AG04450 (cell line): ENCODE measurements around the gene LHFPL2. TPM values are rescaled to one million over a fixed set of nuclear protein-coding genes. Genes with fewer than 3 reads are reported as not detected.

Source experiments
- CTCF ChIA-PET: fragments of 300-600, 350-600 bp; formaldehyde crosslinking; extraction: SDS; loops from one replicate; lab custom pipeline; 2022; ENCODE audit warnings: antibody characterized with exemption, inconsistent platforms; lab: Charles Lee
- POLR2A ChIA-PET: fragments of 350-600 bp; formaldehyde crosslinking; extraction: SDS; loops from one replicate; lab custom pipeline; 2021; ENCODE audit warnings: antibody characterized with exemption, inconsistent platforms; lab: Yijun Ruan, JAX
- DNase-seq: peaks from one replicate; pipeline ENCODE4 v3.0.0-alpha.2; 2011; ENCODE audit warnings: low read depth, low spot score
- H3K27ac ChIP-seq: one replicate; pipeline ENCODE4 v1.5.1; 2012; ENCODE audit warnings: low read depth, low read length, control low read depth
- H3K27me3 ChIP-seq: one replicate; pipeline ENCODE4 v1.6.0; 2012; ENCODE audit warnings: low read length; ENCODE audit not compliant: control insufficient read depth, insufficient read depth
- H3K4me3 ChIP-seq: 2 replicates; pipeline ENCODE4 v1.5.1; 2011; ENCODE audit warnings: mild to moderate bottlenecking, low read depth, low read length, control low read depth
- H3K9me3 ChIP-seq: 2 replicates; pipeline ENCODE4 v1.5.1; 2012; ENCODE audit warnings: low read length; ENCODE audit not compliant: control insufficient read depth, insufficient read depth
- polyA plus RNA-seq: library from polyadenylated mRNA; depleted of rRNA; stranded (reverse); fragments of >200 nt; gene quantifications from 2 replicates; pipeline ENCODE4 v1.2.3, GENCODE V29; 2011
- TF ChIP-seq, protein P1 (sequence below): IDR thresholded peaks from 2 replicates; pipeline ENCODE4 v1.5.1; 2011; ENCODE audit warnings: low read depth, low read length, control low read depth, inconsistent platforms

The LHFPL2 gene
- polyA plus RNA-seq, 1 experiment: 20.1 TPM

DNA sequence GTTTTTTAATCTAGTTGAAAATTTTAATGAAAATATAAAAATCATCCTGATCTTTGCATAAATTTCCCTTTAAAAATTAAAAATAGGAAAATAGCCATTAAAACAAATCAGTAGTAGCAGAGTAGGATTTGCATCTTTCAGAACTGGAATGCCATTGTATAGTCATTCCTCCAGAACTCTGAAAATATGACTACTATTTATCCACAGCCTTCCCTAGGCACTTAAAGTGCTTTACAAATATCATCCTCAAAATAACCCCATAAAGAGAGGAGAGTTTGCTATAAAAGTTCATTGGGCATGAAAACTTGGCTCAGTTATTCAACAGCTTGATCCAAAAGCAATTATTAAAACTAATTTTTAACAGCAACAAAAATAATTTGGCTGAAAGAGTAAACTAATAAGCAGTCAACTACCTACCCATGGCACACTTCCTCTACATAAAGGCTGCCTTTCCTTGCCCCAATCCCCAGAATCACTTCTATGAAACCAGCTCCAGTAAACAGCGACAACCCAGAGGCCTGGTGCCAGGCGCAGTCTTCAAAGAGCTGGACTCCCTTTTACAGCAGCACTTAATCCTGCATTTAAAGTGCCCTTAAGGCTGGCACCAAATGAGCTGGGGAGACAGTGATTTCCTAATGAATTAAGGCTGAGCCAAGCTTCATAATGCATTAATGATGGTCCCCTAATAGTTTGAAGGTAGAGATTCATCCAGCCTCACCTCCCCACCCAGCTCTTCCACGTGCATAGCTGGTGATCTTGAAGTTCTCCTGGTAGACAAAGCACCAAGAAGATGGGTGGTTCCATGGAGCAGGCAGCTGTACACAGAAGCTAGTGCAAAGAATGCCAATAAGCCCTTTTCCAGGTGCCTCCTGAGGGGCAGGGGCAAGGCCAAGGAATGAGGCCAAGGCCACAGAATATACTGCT lies 36.1 kb downstream of the LHFPL2 start:
- no peak overlapping the region for H3K4me3 ChIP-seq
- H3K9me3 ChIP-seq: no peaks in the 10 kb centered on the region
- TF ChIP-seq, protein P1, sequence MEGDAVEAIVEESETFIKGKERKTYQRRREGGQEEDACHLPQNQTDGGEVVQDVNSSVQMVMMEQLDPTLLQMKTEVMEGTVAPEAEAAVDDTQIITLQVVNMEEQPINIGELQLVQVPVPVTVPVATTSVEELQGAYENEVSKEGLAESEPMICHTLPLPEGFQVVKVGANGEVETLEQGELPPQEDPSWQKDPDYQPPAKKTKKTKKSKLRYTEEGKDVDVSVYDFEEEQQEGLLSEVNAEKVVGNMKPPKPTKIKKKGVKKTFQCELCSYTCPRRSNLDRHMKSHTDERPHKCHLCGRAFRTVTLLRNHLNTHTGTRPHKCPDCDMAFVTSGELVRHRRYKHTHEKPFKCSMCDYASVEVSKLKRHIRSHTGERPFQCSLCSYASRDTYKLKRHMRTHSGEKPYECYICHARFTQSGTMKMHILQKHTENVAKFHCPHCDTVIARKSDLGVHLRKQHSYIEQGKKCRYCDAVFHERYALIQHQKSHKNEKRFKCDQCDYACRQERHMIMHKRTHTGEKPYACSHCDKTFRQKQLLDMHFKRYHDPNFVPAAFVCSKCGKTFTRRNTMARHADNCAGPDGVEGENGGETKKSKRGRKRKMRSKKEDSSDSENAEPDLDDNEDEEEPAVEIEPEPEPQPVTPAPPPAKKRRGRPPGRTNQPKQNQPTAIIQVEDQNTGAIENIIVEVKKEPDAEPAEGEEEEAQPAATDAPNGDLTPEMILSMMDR: no peak
- H3K27me3 ChIP-seq: no peaks in the 10 kb centered on the region
- no peak for DNase-seq
- ChIA-PET POLR2A (interaction anchor here (0.7 kb wide), 1 partner anchor 11 kb away, joined by 3 read pairs; no protein-coding TSS in a partner anchor), CTCF (no interaction called here)
- H3K27ac ChIP-seq: no peak overlapping the region

DNA sequence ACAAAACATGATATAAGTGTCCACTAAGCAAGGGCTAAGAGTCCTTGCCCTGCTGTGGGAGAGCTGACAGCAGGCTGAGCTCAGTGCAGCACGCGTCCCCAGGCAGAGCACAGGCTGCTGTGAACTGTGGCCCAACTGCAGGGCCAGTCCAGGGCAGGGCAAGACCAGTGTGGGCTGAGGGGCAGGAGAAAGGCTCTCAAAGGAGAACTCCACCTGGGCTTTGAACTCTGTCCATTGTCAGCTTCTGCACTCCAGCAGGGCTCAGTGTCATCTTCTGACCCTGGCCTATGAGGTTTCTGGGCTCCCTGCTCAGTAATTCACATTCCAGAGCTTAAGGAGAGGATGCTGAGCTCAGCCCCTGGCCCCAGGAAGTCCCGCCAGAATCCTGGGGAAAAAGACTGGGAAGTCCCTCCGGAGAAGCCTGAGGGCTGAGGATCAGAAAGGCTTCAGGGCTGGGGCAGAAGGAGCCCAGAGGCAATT lies 37.4 kb downstream of the LHFPL2 start:
- POLR2A ChIA-PET: interaction anchor here (0.7 kb wide), 1 partner anchor 239 kb away, joined by 3 read pairs; no protein-coding TSS in a partner anchor

DNA sequence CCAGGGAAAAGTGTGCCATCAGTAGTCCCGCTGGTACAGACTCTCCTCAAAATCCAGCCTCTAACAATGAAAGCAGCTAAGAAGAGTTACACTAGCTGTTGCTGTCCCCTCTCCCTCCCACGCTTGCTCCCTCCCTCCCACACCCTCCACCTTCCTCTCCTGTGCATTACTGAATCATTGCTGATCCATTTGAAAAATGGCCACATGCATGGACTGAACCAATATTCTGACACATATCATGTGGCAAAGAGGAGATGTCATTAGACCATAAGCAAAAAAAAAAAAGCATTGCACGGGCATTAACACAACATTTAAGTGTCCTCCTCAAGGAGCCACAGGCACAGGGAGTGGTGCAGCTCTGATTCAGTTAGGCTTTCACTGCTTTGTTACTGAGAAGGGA lies 37.9 kb downstream of the LHFPL2 start:
- CTCF ChIA-PET: interaction anchor here (1.0 kb wide), 1 partner anchor 32 kb away, joined by 3 read pairs; no protein-coding TSS in a partner anchor
- Histone ChIP-seq H3K4me3 (no peak overlapping the region), H3K9me3 (no peaks in the 10 kb centered on the region), H3K27me3 (no peaks in the 10 kb centered on the region), H3K27ac (no peak overlapping the region)
- POLR2A ChIA-PET: interaction anchor here (0.7 kb wide), 1 partner anchor 238 kb away, joined by 3 read pairs; no protein-coding TSS in a partner anchor
- DNase-seq: no peak
- TF ChIP-seq, protein P1: no peak

More for the DNA sequence above, 37.4 kb downstream of the LHFPL2 start:
- TF ChIP-seq, protein P1: no peak
- Histone ChIP-seq H3K27me3 (no peaks in the 10 kb centered on the region), H3K4me3 (no peak overlapping the region), H3K27ac (no peak overlapping the region), H3K9me3 (no peaks in the 10 kb centered on the region)
- CTCF ChIA-PET: no interaction called here
- DNase-seq: no peak

DNA sequence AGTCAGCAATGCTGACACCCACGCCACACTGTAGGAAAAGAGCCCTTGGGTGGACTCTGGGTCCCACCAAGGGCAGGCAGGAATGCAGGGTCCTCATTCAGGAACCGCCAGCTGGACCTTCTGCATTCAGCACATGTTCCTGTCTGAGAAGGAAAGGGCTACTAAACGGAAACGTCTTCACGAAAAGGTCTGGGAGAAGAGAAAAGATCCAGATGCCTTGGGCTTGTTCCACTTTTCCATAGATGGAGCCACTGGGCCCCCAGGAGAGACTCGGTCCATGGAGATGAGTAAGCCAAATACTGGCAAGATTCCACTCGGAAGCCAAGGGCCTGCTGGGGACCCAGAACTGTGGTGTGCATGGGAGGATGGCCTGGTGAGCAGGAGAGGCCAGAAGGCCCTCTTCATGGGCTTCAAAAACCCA lies 38.4 kb downstream of the LHFPL2 start:
- ChIA-PET POLR2A (no interaction called here), CTCF (interaction anchor here (1.0 to 1.6 kb wide), 2 partner anchors 33 to 142 kb away, joined by 3 to 5 read pairs; no protein-coding TSS in a partner anchor)
- no peaks in the 10 kb centered on the region for H3K27me3 ChIP-seq
- DNase-seq: no peak
- H3K27ac ChIP-seq: no peak overlapping the region
- H3K9me3 ChIP-seq: no peaks in the 10 kb centered on the region
- H3K4me3 ChIP-seq: no peak overlapping the region
- TF ChIP-seq, protein P1: peak; percentile 9; the same call in 1 of the 2 replicates
